Body of pancreas (tissue), 4 donors: ENCODE data around the gene SLC52A1.

Experiments
- POLR2A ChIP-seq, 3 donors: fragments of 450-650 bp; IDR thresholded peaks; one replicate each; pipeline ENCODE4 v1.6.1; 2016; ENCODE audit warnings: antibody characterized with exemption in 3 of 3, mild to moderate bottlenecking in 2 of 3
- TF ChIP-seq, protein P1 (sequence below), 7 experiments: fragments of 450-650 bp in 4 of 7; fragments of 200-600 bp in 3 of 7; sonication (generic) in 3 of 7; IDR thresholded peaks; one replicate each; pipeline ENCODE4 v1.5.1; 2016 to 2019; ENCODE audit warnings: antibody characterized with exemption in 7 of 7

- TF ChIP-seq, protein P1, sequence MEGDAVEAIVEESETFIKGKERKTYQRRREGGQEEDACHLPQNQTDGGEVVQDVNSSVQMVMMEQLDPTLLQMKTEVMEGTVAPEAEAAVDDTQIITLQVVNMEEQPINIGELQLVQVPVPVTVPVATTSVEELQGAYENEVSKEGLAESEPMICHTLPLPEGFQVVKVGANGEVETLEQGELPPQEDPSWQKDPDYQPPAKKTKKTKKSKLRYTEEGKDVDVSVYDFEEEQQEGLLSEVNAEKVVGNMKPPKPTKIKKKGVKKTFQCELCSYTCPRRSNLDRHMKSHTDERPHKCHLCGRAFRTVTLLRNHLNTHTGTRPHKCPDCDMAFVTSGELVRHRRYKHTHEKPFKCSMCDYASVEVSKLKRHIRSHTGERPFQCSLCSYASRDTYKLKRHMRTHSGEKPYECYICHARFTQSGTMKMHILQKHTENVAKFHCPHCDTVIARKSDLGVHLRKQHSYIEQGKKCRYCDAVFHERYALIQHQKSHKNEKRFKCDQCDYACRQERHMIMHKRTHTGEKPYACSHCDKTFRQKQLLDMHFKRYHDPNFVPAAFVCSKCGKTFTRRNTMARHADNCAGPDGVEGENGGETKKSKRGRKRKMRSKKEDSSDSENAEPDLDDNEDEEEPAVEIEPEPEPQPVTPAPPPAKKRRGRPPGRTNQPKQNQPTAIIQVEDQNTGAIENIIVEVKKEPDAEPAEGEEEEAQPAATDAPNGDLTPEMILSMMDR (IDR thresholded peaks at IDR 0.05): no peak
- TF ChIP-seq POLR2A (IDR thresholded peaks at IDR 0.05): no peak
Observed at GRCh38 chr17:5077781-5078105, 42.5 kb upstream of the SLC52A1 start.
